AML-193 (cell line): Measurements from ENCODE around the gene RNF180.
"Not testable (repeated sequence)": the region's sequence is repeated elsewhere in the genome, so short reads cannot be mapped to it uniquely, and the experiment has no call there.

Experiments
- DNase-seq, 2 experiments: peaks; one replicate each; lab custom pipeline; 2025; lab: John Stamatoyannopoulos, UW

The RNF180 gene

DNA sequence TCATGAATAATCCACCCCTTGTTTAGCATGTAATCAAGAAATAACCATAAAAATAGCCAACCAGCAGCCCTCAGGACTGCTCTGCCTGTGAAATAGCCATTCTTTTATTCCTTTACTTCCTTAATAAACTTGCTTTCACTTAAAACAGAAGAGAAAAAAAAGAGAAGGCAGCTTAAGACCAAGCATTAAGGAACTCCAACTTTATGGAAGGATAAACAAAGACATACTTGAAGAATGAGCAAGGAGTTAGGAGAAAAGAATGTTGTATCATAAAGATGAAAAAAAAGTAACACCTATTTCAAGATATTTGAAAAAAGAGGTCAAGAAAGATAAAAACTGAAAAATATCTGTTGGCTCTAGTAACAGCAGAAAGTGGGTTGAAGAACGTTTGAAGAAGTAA, 107.6 kb downstream of the RNF180 start:
- DNase-seq: no peak

DNA sequence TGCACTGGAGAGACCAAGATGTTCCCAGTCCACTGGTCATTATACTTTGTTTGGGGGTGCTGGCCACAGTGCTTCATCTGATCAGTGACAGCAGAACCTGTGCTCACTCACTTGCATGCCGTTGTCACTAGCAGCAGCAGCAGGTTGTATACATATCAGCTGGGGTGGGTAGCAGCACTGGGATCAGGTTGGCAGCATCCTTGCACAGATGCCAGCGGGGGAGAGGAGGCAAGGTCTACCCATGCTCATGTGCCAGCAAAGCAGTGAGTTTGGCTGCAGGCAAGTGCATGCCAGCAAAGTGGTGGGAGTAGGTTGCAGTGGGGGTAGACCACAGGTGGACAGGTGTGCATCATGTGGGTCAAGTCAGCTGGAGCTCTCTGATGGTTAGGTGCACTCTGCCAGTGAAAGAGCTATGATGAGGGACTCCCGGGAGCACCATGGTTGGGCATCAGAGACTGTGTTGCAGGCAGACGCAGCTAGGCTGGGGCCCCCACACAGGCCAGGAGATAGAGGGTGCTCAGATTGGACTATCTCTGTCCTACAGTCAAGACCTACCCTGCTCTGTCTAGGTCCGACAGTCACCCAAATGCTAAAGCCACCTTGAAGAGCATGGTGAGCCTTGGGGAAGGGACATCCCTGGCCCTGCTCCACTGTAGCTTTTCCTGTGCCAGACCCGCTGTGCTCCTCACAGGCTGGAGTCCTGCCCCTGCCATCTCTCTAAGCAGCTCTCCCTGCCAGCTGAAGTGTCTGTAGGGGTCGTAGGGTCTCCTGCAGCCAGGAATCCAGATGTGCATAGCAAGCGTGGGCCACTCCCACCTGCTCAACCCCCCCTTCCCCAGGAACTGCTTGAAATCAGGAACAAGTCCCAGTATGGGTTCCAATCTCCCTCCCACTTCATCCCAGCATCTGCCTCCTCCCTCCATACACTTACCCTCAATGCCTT, 119.8 kb downstream of the RNF180 start:
- DNase-seq: no peak

DNA sequence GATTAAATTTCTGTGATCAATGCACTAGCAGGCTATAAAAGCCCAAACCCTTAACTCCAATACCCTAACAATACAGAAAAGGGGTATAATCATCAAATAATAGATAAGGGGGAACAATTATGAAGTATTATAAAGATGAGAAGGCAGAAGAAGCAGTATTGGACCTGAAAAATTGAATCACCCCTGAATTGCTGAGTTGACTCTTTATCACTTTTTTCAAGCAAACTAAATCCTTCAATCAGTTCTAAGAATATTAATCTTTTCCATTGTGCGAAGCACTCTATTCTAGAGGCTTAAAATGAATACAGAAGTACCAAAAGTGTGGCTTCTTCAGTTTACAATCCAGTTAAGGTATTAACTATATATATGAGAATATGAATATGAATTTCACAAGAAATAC, 120.7 kb downstream of the RNF180 start:
- DNase-seq: no peak

DNA sequence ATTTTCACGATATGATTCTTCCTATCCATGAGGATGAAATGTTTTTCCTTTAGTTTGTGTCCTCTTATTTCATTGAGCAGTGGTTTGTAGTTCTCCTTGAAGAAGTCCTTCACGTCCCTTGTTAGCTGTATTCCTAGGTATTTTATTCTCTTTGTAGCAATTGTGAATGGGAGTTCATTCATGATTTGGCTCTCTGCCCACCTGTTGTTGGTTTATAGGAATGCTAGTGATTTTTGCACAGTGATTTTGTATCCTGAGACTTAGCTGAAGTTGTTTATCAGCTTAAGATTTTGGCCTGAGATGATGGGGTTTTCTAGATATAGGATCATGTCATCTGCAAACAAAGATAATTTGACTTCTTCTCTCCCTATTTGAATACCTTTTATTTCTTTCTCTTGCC, 122.9 kb downstream of the RNF180 start:
- DNase-seq: not testable (repeated sequence)

DNA sequence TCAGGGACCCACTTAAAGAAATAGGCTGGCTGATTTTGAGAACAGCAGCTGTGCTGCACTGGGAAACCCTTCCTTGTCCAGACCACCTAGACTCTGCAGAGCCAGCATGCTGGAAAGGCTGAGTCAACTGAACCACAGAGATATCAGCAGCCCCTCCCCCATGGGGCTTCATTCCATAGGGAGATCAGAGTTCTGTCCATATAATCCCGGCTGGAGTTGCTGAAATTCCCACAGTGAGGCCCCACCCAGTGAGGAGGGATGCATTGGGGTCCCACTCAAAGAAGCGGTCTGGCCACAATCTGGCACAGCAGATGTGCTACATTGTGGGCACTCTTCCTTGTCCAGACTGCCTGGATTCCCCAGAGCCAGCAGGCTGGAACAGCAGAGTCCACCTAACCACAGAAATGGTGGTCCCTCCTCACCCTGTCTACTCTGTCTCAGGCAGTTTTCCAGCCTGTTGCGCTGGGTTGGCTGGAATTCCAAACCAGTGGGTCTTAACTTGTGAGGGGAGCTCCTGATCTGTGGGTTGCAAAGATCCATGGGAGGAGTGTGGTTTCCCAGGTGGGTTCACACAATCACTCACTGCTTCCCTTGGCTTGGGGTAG, 127.1 kb downstream of the RNF180 start:
- no peak for DNase-seq

DNA sequence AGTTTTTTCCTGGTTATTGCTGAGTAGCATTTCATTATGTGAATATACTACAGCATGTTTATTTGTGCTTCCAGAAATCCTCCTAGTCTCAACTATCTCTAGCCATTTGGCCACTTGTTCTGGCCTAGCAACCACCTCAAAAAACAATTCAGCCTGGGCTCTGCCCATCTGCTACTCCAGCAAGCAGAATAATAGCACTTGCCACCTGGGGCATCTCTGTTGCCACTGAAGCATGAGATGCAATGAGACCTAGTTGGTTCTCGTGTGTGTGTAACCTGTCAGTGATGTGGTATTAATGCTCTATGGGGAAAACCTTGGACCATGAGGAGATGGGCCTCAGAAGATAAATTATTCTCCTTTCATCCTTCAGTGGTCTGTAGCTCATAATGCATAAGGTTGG, 129.5 kb downstream of the RNF180 start:
- no peak for DNase-seq

DNA sequence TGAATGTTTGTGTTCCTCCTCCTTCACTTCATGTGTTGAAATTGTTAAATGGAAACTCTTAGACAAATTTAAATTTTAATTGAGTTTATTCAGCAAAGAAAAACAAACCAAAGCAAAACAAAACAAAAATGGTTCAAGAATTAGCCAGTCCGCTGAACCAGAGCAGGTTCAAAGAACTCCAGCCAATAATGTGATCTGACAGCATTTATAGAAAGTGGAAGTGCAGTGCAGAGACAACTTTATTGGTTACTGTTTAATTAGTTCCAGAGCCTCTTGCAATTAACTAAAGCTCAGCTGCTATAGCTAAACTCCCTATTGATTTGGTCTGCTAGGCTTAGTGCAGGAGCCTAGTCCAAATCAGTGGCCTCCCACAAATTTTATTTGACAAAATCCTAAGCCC, 132.9 kb downstream of the RNF180 start:
- no peak for DNase-seq

DNA sequence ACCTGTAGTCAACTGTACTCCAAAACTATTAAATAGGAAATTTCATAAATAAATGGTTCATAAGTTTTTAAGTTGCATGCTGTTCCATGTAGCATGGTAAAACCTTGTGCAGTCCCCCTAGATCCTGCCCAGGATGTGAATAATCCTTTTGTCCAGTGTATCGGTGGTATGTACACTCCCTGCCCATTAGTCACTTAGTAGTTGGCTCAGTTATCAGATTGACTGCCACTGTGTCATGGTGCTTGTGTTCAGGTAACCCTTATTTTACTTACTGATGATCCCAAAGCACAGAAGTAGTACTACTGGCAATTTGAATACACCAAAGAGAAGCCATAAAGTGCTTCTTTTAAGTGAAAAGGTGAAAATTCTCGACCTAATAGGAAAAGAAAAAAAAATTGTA, 134.2 kb downstream of the RNF180 start:
- DNase-seq: no peak

DNA sequence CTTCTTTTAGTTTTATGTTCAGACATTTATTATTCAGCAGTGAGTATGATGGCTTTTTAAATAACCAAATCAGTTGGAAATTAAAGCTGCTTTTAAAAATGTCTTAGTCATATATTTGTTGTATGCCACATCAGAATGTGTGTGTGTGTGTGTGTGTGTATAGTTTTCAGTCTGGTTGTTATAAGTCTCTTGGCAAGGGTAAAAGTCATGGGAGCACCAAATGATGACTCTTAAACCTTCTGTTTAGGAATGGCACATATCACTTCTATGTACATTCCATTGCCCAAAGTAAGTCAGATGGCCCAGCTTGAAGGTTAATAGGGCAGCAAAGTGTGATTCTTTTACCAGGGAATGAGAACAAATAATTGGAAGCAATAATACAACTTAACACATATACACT, 135.9 kb downstream of the RNF180 start:
- DNase-seq: no peak

DNA sequence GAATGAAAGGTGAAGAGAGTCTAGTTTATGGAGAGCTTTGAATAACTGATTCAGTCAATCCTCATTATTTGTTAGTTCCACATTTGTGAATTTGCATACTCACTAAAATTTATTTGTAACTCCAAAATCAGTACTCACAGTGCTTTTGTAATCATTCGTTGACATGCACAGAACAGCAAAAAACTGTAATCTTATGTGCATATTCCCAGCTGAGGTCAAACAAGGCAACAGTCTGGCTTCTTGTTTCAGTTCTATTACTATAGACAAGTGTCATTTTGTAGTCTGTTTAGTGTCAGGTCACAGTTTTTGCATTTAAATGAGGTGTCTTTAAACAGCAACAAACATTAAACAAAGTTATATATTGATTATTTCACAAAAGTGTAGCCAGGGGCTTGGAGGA, 142.5 kb downstream of the RNF180 start:
- DNase-seq: no peak

DNA sequence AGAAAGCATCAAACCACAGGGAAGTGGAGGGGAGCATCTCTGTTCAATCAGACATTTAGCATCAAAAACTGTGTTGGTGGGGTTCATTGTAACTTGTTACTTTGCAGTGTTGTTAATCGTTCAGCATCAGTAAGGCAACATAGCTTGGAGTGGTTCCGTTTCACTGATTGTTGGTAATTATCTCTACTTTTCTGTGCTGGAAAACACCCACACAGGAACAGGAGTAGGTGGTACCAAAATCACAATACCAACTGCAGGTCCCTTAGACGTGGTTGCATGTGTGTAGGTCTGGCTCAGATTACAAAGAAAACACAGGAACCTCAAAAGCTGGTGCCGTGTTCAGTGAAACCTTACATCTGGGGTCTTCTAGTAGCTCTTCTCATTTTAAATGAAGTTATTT, 146.8 kb downstream of the RNF180 start:
- DNase-seq: no peak

DNA sequence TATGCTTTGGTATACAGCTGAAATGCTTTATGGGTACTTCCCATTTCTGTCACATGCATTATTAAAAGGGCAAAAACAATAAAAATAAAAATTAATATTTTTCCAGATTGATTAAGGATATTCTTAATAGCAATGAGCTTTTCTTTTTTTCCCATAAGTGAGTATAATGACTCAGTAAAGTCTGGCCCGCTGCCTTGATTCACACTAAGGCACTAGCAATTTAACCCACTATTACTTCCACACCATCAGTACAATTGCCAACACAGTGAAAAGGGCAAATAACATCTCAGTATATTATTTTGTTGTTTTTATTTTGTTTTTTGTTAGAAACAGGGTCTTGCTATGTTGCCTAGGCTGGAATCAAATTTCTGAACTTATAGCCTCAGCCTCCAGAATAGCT, 150.1 kb downstream of the RNF180 start:
- DNase-seq: no peak

DNA sequence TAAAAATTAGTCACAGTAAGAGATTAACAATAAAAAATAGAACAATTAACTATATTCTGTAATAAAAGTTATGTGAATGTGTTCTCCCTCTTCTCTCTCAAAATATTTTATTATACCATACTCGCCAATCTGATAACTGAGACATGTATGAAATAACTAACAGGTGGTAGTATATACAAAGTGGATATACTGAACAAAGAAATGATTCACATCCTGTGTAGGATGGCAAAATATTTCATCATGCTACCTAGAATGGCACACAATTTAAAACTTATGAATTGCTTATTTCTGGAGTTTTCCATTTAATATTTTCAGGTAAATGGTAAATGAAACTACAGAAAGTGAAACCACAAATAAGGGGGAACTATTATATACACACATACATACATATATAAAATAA, 152.5 kb downstream of the RNF180 start:
- no peak for DNase-seq

DNA sequence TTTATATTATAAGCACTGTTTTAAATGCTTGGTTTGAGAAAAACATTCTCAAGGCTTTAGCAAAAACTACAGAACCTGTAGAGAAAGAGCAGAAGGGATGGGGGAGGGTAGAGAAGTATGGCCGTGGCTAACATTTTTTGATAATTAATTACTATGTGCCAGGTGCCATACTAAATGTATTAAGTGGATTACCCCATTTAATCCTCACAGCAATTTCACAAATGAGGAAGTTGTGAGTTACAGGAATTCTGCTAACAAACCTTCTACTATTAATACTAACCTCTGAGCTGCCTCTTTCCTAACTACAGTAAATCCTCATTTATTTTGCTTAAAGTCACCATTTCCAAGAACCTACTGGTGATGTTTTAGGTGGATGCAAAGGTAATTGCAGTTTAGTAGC, 157.9 kb downstream of the RNF180 start:
- no peak for DNase-seq

DNA sequence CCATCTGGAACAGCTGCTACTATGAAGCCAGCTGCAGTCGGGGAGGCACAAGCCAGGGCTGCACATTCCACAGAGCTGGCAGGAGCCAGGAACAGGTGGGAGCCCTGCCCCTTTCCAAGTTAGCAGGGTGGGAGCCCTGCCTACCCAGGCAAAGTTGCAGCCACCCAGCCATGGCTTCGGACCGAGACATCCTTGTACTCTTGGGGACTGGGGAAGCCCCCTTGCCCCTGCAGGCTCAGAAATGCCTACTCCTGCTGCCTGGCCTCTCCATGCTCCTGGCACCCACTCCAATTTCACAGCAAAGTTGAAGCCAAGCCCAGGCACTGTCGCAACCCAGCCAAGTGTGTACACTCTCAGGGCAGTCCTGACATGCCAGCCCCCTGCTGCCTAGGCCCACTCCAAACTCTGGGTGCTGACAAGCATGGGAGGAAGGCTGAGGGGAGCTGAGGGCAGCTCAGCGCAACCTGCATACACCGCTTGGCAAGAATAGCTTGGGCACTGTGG, 165.1 kb downstream of the RNF180 start:
- no peak for DNase-seq

DNA sequence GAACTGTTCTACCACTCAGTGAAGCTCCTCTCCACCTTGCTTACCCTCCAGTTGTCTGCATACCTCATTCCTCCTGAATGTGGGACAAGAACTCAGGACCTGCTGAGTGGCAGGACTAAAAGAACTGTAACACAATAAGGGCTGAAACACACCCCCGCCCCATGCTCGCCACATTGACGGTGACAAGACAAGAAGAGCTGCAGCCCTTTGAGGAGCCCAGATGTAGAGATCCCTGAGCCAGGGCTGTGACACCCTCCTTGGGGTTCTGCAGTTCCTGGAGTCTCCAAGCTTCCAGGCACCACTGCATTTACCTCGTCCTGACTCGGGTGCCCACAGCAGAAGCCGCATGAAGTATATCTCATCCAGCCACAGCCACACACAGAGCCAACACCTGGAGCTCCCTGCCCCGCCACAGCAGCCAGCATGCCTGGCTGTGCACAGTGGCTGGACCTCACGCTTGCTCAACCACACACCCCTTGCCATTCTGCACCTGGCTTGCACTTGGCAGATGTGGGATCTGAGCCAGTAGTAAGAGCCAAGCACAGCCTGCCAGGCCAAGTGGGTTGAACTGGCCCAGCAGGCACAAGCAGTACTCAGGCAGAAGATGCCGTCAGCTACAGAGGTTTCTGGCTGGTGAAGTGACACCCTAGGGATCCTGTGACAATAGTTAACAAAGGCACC, 166.1 kb downstream of the RNF180 start:
- DNase-seq: no peak

DNA sequence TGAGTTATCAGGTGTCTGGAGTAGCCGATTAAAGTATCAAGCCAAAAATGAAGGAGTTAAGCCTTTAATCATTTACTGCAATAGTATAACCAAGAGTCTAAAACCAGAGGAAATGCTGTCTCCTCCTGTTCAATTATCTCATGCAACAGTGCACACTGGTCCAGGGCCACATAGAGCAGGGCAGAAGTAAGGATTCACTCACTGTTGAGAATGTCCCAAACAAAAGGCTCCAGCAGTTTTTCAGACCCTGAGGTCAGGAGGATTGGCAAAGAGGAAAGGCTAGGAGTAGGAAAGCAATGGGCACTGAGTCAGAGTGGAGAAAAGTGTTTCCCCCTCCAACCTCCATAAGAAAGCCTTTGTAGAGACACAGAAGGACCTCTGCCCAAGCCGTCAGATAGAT, 168.2 kb downstream of the RNF180 start:
- no peak for DNase-seq

DNA sequence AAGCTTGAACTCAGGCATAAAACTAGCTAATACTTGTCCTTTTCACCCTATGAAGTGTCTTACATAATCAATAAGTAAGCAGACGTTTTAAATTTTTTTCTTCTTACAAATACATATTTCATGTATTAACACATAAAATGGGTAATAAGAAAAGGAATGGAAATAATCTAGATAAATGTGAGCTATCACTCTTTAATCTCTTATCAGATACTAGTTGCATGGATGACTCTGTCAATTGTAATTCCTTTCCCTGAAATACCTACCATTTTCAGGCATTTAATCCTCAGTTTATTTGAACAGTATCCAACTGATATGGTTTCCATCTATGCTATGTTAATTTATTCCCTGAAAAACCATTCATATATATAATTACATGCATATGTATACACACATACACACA, 174.1 kb downstream of the RNF180 start:
- no peak for DNase-seq

DNA sequence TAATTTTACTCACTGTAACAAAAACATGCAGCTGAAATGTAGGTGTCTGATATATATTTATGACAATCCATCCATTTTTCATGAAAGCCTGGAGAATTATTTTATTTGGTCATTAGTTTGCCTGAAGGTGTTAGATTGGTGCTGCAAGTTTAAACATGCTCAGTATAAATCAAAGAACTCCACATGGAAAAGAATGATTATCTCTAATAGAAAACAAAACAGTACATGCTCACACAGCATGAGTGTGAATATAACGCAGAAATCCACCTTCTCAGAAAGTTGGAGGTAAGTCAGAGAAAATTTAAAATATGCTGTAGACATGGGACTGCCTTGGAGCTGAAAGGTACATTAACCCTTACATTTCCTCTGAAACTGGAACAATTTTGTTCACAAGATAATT, 174.7 kb downstream of the RNF180 start:
- no peak for DNase-seq

DNA sequence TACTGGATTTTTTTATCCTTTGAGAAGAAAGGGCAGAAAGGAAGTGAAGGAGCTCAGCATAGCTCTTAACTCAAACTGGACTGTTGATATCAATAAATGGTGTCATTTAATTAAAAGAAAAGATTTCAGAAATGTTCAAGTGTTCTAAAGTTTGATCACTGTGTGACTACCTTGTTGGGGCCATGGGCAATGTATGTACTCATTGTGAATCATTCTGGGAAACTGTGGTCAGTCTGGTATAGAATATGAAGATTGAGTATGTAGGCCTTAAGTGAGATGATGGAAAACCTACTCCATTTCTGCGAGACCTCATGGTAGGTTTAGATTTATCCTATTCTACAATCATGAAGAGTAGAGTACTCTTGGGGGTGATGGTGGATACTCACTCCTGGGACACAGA, 175.7 kb downstream of the RNF180 start:
- DNase-seq: no peak

DNA sequence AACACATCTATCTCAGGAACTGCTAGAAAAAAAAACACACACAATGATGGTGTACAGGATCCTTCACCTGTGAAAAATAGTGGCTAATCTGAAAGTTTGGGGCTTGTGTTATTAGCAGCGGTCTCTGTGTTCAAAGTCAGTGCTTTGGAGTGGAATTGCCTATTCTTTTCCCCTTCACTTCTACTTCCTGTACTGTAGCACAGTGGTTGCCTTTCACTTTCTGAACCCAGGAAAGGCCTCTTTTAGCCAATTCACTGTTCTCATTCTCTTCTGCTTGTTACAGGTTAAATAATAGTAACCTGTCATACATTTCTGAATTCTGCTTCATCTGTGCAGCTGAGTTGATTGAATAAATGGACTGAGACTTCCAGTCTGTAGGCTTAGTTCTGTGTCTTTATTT, 178.9 kb downstream of the RNF180 start:
- no peak for DNase-seq

DNA sequence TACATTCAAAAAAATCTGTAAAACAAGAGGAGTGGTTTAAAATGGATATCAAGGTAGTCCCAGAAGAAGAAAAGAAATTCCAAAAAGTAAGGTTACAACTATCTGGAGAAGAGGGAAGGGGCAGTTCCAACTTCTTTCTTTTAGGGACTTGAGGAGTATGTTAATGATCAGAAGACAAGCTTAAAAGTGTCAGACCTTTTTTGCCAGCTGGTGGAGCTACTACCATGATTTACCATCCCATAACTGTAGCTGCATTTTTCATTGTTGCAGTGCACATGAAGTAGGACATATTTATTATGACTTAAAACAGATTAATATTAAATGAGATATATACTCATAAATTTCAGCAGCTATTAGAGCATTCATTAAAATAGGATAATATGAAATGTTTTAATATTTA, 181.7 kb downstream of the RNF180 start:
- no peak for DNase-seq

DNA sequence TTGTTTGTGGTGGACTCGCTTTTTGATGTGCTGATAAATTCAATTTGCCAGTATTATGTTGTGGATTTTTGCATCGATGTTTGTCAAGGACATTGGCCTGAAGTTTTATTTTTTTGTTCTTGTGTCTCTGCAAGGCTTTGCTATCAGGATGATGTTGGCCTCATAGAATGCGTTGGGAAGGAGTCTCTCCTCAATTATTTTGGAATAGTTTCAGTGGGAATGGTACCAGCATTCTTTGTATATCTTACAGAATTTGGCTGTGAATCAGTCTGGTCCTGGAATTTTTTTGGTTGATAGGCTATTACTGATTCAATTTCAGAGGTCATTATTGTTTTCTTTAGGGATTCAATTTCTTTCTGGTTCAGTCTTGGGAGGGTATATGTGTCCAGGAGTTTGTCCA, 198.8 kb downstream of the RNF180 start:
- no peak for DNase-seq
